GM12878 (cell line): ENCODE results near the gene MVP. TPM values are rescaled to one million over a fixed set of nuclear protein-coding genes. Genes with fewer than 3 reads are reported as not detected.
A peak's percentile ranks its signal among the peaks of the same experiment; 100 is the strongest.

ENCODE experiments used
- BHLHE40 ChIP-seq, 2 experiments: fragments of 450-650 bp in 1 of 2; IDR thresholded peaks; 2 replicates each; pipeline ENCODE4 v1.6.1; 2011 to 2017; ENCODE audit warnings: low read depth in 2 of 2, borderline replicate concordance in 1 of 2, improper control_type of control experiment in 1 of 2, low read length in 1 of 2, mild to moderate bottlenecking in 1 of 2
- CEBPZ ChIP-seq: fragments of 150-350 bp; IDR thresholded peaks from 2 replicates; pipeline ENCODE4 v1.6.1; 2016; ENCODE audit warnings: low read depth, low read length
- EZH2 ChIP-seq: IDR thresholded peaks from 2 replicates; pipeline ENCODE4 v1.6.1; 2012; ENCODE audit warnings: low read depth, mild to moderate bottlenecking, control low read depth, inconsistent platforms, low read length, borderline replicate concordance; ENCODE audit not compliant: control insufficient read depth
- HDGF ChIP-seq: fragments of 450-650 bp; IDR thresholded peaks from 2 replicates; pipeline ENCODE4 v1.6.1; 2016; ENCODE audit warnings: antibody characterized with exemption
- IKZF1 ChIP-seq: fragments of 450-650 bp; conservative IDR thresholded peaks from 2 replicates; pipeline ENCODE4 v1.6.1; 2017; ENCODE audit warnings: antibody characterized with exemption, mild to moderate bottlenecking
- IRF4 ChIP-seq: IDR thresholded peaks from 2 replicates; pipeline ENCODE4 v1.6.1; 2011; ENCODE audit warnings: low read depth, low read length
- NR2F1 ChIP-seq: fragments of 450-650 bp; conservative IDR thresholded peaks from 2 replicates; pipeline ENCODE4 v1.6.1; 2017; ENCODE audit warnings: mild to moderate bottlenecking
- PBX3 ChIP-seq: IDR thresholded peaks from 2 replicates; pipeline ENCODE4 v1.6.1; 2011; ENCODE audit warnings: mild to moderate bottlenecking, low read depth, low read length, moderate library complexity; ENCODE audit not compliant: insufficient replicate concordance
- PRDM15 ChIP-seq: fragments of 450-650 bp; formaldehyde crosslinking; IDR thresholded peaks from 2 replicates; pipeline ENCODE4 v1.4.0; 2020; ENCODE audit warnings: mild to moderate bottlenecking, moderate library complexity
- RAD51 ChIP-seq: fragments of 450-650 bp; IDR thresholded peaks from 2 replicates; pipeline ENCODE4 v1.6.1; 2016; ENCODE audit warnings: moderate library complexity, mild to moderate bottlenecking, inconsistent platforms
- STAT1 ChIP-seq: fragments of 450-650 bp; conservative IDR thresholded peaks from 2 replicates; pipeline ENCODE4 v1.6.1; 2014; ENCODE audit warnings: antibody characterized with exemption, mild to moderate bottlenecking
- STAT3 ChIP-seq: IDR thresholded peaks from 2 replicates; pipeline ENCODE4 v1.6.1; 2011; ENCODE audit warnings: low read depth, low read length, improper control_type of control experiment
- YY1 ChIP-seq: IDR thresholded peaks from 2 replicates; pipeline ENCODE4 v1.6.1; 2011; ENCODE audit warnings: low read depth, mild to moderate bottlenecking, low read length
- ZNF592 ChIP-seq: fragments of 450-650 bp; IDR thresholded peaks from 2 replicates; pipeline ENCODE4 v1.6.1; 2017; ENCODE audit warnings: mild to moderate bottlenecking, moderate library complexity
- polyA plus RNA-seq, 11 experiments: library from polyadenylated mRNA; depleted of rRNA in 4 of 11; unstranded in 6 of 11; stranded (reverse) in 5 of 11; fragments of >200 nt; fragmentation: Nextera tagmentation in 4 of 11; fragmentation: Illumina TruSeq in 1 of 11; extraction: Ambion mirVana in 4 of 11; extraction: Trizol in 1 of 11; gene quantifications; 1 replicate in 1 of 11; 2 replicates in 10 of 11; pipeline versions ENCODE4 v1.2.1 to v1.2.3, GENCODE V29; 2011 to 2016; ENCODE audit warnings: inconsistent platforms in 2 of 11, missing spikeins in 2 of 11, low read depth in 1 of 11
- total RNA-seq, 4 experiments: library from RNA; depleted of rRNA in 3 of 4; stranded (reverse); fragments of >200 nt in 3 of 4; fragmentation: Illumina TruSeq in 1 of 4; extraction: Trizol in 1 of 4; gene quantifications; 2 replicates each; pipeline versions ENCODE4 v1.2.1 to v1.2.3, GENCODE V29; 2013 to 2021

Gene MVP
- total and polyA plus RNA-seq, 10 of the 15 experiments (the other 5 are each of a cell fraction or from before 2014, with no cell fraction given): 0.98 to 74.2 (median 54.7) TPM

GRCh38 chr16:29806641-29807425 is 13.4 kb upstream of the MVP start (continued):
- TF ChIP-seq ZNF592 (no peak), IKZF1 (0 out of 2 replicates have a peak, but pooled peaks have one; percentile 18), BHLHE40 (IDR thresholded peaks at IDR 0.05; ENCODE audit: borderline replicate concordance in 1 of 2, low read depth in 2 of 2, low read length in 1 of 2) (peak in 1 of 2 experiments; percentile 34; a peak in 1 of 4 replicates), YY1 (peak; percentile 52; the same call in 1 of the 2 replicates), NR2F1 (peak; percentile 33; the same call in 1 of the 2 replicates), IRF4 (no peak), STAT1 (no peak), HDGF (no peak), STAT3 (no peak), RAD51 (no peak), CEBPZ (no peak), PBX3 (no peak), PRDM15 (no peak), EZH2 (no peak)
